Heart left ventricle (tissue), 16 donors: ENCODE data around the gene WDR93. TPM values are rescaled to one million over a fixed set of nuclear protein-coding genes. Genes with fewer than 3 reads are reported as not detected.

ENCODE experiments used
- ATAC-seq, 4 donors: fragments of 200-7000 bp; cut with Tn5 transposase; one replicate each; pipeline ENCODE4 v1.9.1; 2020 to 2022; ENCODE audit warnings: moderate library complexity in 4 of 4, mild to moderate bottlenecking in 3 of 4, moderate number of reproducible peaks in 1 of 4
- DNase-seq, 5 donors: peaks; one replicate each; pipeline ENCODE4 v3.0.0-alpha.2; 2020
- H3K27ac ChIP-seq, 12 donors: fragments of 200-600 bp; sonication (generic) in 4 of 12; one replicate each; pipeline versions ENCODE4 v1.5.0 to v1.8.0; 2016 to 2022; ENCODE audit warnings: mild to moderate bottlenecking in 2 of 12
- H3K27me3 ChIP-seq, 9 donors: fragments of 200-600 bp; sonication (generic) in 2 of 9; one replicate each; pipeline versions ENCODE4 v1.5.1 to v1.8.0; 2016 to 2022; ENCODE audit warnings: mild to moderate bottlenecking in 3 of 9
- H3K36me3 ChIP-seq, 9 donors: fragments of 200-600 bp; sonication (generic) in 2 of 9; one replicate each; pipeline versions ENCODE4 v1.5.0 to v1.8.0; 2018 to 2022; ENCODE audit warnings: mild to moderate bottlenecking in 2 of 9
- H3K4me1 ChIP-seq, 12 donors: fragments of 200-600 bp; sonication (generic) in 4 of 12; one replicate each; pipeline versions ENCODE4 v1.5.0 to v1.8.0; 2016 to 2022; ENCODE audit warnings: mild to moderate bottlenecking in 3 of 12
- H3K4me3 ChIP-seq, 12 donors: fragments of 200-600 bp; sonication (generic) in 4 of 12; one replicate each; pipeline versions ENCODE4 v1.5.0 to v1.8.0; 2017 to 2022; ENCODE audit warnings: mild to moderate bottlenecking in 9 of 12, moderate library complexity in 4 of 12
- H3K9me3 ChIP-seq, 12 donors: fragments of 200-600 bp; sonication (generic) in 4 of 12; one replicate each; pipeline versions ENCODE4 v1.5.0 to v1.8.0; 2016 to 2022; ENCODE audit warnings: mild to moderate bottlenecking in 1 of 12
- CTCF ChIP-seq, 12 donors: fragments of 200-600 bp; sonication (generic) in 4 of 12; IDR thresholded peaks; one replicate each; pipeline versions ENCODE4 v1.5.0 to v1.8.0; 2018 to 2022; ENCODE audit warnings: antibody characterized with exemption in 12 of 12, mild to moderate bottlenecking in 5 of 12
- POLR2A ChIP-seq, 2 donors: fragments of 450-650 bp; IDR thresholded peaks; one replicate each; pipeline ENCODE4 v1.6.1; 2017; ENCODE audit warnings: antibody characterized with exemption in 2 of 2, mild to moderate bottlenecking in 2 of 2, moderate library complexity in 2 of 2
- WGBS, 4 donors: extraction: QIAGEN DNeasy Blood & Tissue Kit in 2 of 4; methylation state at CpG; one replicate each; pipeline versions ENCODE4 v1.1.5 to v1.1.7; 2013 to 2018; 5-methylcytosine and 5-hydroxymethylcytosine counted together
- intact Hi-C, 10 donors: fragments of 100-400 bp; cut with DNase I; formaldehyde crosslinking; loops; one replicate each; pipeline versions ENCODE4 v1.11.1 to v1.14.2; 2022
- polyA plus RNA-seq, 2 donors: library from polyadenylated mRNA; stranded (reverse); fragments of 200-250 nt; gene quantifications; one replicate each; pipeline ENCODE4 v1.2.3, GENCODE V29; 2013
- total RNA-seq, 9 donors: library from RNA; depleted of rRNA in 2 of 9; stranded (reverse); fragments of >200 nt in 2 of 9; fragmentation: NEBNext Ultra II Directional in 3 of 9; extraction: Animal tissue kit (Norgen Biotek cat#: 25700) in 3 of 9; gene quantifications; one replicate each; pipeline versions ENCODE4 v1.1.0 to v1.2.4, GENCODE V29; 2016 to 2023
- donor health status: ischemic (EF 13 %, LVEDD 7.1; RV severe dilation, severe dysfunction).
- donor health status: healthy with polysubstance abuse.
- donor health status: DM: no; HTN: yes; CAD: no.
- donor health status: DM: no; HTN: no; CAD: no.
- donor health status: ischemic (EF 25% LVEDD 6.9; RV normal size, moderate dysfunction).
- donor health status: ischemic (EF 25% LVEDD 5.7; RV mildly dilated, moderate dysfunction).
- donor health status: healthy.
- donor health status: DM: yes; HTN: yes; CAD: no.
- donor health status: ischemic (EF 35%, LVEDD 5.7; RV mildly dilated, moderate dysfunction).
- donor health status: nonischemic (EF 11% LVEDD 7.7; RV severe dilation, severe dysfunction).
- donor health status: DM: yes; HTN: yes; CAD: no.
- donor health status: PGD.
- donor health status: ischemic (EF 29% LVEDD 5.4; RV normal size, mild dysfunction).
- donor health status: nonischemic (EF 23%, LVEDD 6.1; RV moderate dilation, normal function).

WDR93 gene
- total and polyA plus RNA-seq, 11 donors: 0.10 to 0.21 TPM; not detected in 9

GRCh38 chr15:89677381-89677780, 13.2 kb upstream of the WDR93 start:
- intact Hi-C loops: no loop called here
- TF ChIP-seq CTCF (IDR thresholded peaks at IDR 0.05) (no peak), POLR2A (IDR thresholded peaks at IDR 0.05) (no peak)
- no peak for ATAC-seq
- 95 to 100% (median 99%) methylated on average over 1 of the region's 1 CpG for WGBS, 4 donors
- Histone ChIP-seq H3K9me3 (no peaks in the 10 kb centered on the region), H3K4me1 (peaks cover 0 to 20% (median 12%) of the 10 kb centered on the region in 12 donors), H3K27me3 (no peaks in the 10 kb centered on the region), H3K36me3 (no peaks in the 10 kb centered on the region), H3K4me3 (no peak overlapping the region), H3K27ac (no peak overlapping the region)
- no peak for DNase-seq

DNA sequence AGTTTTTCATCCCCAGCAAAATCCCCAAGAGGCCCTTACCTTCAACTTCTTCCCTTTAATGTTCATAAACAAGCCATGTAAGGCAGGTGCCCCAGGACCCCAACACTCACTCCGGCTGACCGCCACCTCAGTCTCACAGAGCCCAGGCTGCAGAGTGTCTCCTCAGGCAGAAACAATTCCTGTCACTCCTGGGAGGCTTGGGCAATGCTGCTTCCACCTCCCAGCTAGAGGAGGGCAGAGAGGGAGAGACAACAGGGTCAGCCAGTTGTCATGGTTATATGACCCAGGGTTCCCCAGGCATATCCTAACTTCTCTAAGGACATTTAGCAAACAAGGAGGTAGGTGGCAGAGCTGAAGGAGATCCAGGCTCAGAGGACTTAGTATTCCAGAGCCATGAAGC, 11.4 kb upstream of the WDR93 start, which contains the start of gene PLIN1:
PLIN1 (minus strand) TSS at position 156 of the 400 bp plus-strand sequence. CDS start 1,878 bp downstream, outside the sequence.
- H3K27ac ChIP-seq: peak within 1 kb of the TSS; percentile 2 to 90 (median 68)
- H3K36me3 ChIP-seq: peaks cover 0 to 12% (median 0%) of the 10 kb centered on the region in 9 donors
- peaks cover 0 to 22% (median 12%) of the 10 kb centered on the region in 12 donors for H3K4me1 ChIP-seq
- H3K4me3 ChIP-seq: no peak within 1 kb of the TSS
- no peaks in the 10 kb centered on the region for H3K9me3 ChIP-seq
- no peak for DNase-seq
- ATAC-seq: no peak
- 92 to 100% (median 94%) methylated on average over 2 of the region's 2 CpGs for WGBS, 4 donors
- intact Hi-C loops: no loop called here
- no peak for TF ChIP-seq POLR2A (IDR thresholded peaks at IDR 0.05)
- no peak for TF ChIP-seq CTCF (IDR thresholded peaks at IDR 0.05)
- H3K27me3 ChIP-seq: no peaks in the 10 kb centered on the region

DNA sequence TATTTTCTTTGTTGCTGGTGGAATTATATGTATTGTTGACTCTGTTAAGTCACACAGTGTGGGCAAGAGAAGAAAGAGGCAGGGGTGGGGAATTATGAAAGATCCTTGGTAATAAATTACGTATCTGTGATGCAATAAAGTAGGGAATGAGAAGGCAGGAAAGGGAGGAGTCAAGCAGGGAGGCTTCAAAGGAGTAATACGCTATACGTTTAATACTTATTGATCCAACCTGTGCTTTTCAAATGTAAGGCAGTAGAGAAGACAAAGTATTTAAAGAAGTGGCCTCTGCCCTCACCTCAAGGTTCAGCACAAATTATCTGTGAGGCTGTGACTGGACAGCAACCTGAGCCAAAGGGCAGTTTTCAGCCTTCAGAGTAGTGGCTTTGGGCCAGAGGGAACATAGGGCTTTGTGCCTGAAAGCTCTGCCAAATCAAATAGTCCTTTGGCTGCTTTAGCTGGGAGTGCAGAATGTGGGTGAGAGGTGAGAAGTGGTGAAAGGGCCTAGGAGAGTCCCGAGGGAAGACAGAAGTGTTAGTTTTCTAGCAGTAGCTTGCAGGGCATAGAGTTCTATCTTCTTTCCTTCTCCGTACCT, 10.2 kb upstream of the WDR93 start:
- Histone ChIP-seq H3K4me3 (no peak overlapping the region), H3K36me3 (peaks cover 0 to 18% (median 0%) of the 10 kb centered on the region in 9 donors), H3K27ac (peak overlapping the region; percentile 2 to 90 (median 68)), H3K27me3 (no peaks in the 10 kb centered on the region), H3K9me3 (no peaks in the 10 kb centered on the region), H3K4me1 (peaks cover 0 to 24% (median 12%) of the 10 kb centered on the region in 12 donors)
- 40 to 49% (median 43%) methylated on average over 5 of the region's 5 CpGs for WGBS, 4 donors
- intact Hi-C loops: no loop called here
- TF ChIP-seq POLR2A (IDR thresholded peaks at IDR 0.05) (no peak), CTCF (IDR thresholded peaks at IDR 0.05) (no peak)
- DNase-seq (peak in 4 of 5 donors; percentile 52 to 78 (median 68)), ATAC-seq (peak; percentile 91 to 96 (median 95))

GRCh38 chr15:89681146-89681545, 9.5 kb upstream of the WDR93 start:
- peaks cover 0 to 23% (median 0%) of the 10 kb centered on the region in 9 donors for H3K36me3 ChIP-seq
- H3K4me3 ChIP-seq: no peak overlapping the region
- ATAC-seq (peak in 3 of 4 donors; percentile 6 to 17 (median 15)), DNase-seq (no peak)
- H3K9me3 ChIP-seq: no peaks in the 10 kb centered on the region
- peak overlapping the region in 10 of 12 donors; percentile 52 to 90 (median 70) for H3K27ac ChIP-seq
- 93% methylated on average over 2 of the region's 2 CpGs for WGBS, 4 donors
- intact Hi-C loops: no loop called here
- H3K4me1 ChIP-seq: peaks cover 0 to 30% (median 12%) of the 10 kb centered on the region in 12 donors
- H3K27me3 ChIP-seq: no peaks in the 10 kb centered on the region
- TF ChIP-seq CTCF (IDR thresholded peaks at IDR 0.05): no peak
- no peak for TF ChIP-seq POLR2A (IDR thresholded peaks at IDR 0.05)
